ENCODE data around the gene MRPS31.

DNA sequence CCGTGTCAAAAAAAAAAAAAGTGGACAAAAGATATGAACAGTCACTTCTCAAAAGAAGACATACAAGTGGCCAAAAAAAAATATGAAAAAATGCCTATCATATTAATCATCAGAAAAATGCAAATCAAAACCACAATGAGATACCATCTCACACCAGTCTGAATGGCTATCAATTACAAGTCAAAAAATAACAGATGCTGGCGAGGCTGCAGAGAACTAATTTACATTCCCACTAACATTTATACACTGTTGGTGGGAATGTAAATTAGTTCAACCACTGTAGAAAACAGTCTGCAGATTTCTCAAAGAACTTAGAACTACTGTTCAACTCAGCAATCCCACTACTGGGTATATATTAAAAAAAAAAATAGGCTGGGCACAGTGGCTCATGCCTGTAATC lies 78.0 kb downstream of the MRPS31 start:
- TF ChIP-seq CTCF (IDR thresholded peaks at IDR 0.05) = no peak
- no peak for TF ChIP-seq EZH2 (IDR thresholded peaks at IDR 0.05)
- TF ChIP-seq EZH2phosphoT487 (IDR thresholded peaks at IDR 0.05) = no peak
